GM21423 (cell line): ENCODE results near the gene PAQR8.

Experiments
- ATAC-seq: cut with Tn5 transposase; IDR thresholded peaks from one replicate; pipeline ENCODE4 v1.9.1; 2021; ENCODE audit warnings: mild to moderate bottlenecking, moderate library complexity; ENCODE audit not compliant: unreplicated experiment

Gene PAQR8

DNA sequence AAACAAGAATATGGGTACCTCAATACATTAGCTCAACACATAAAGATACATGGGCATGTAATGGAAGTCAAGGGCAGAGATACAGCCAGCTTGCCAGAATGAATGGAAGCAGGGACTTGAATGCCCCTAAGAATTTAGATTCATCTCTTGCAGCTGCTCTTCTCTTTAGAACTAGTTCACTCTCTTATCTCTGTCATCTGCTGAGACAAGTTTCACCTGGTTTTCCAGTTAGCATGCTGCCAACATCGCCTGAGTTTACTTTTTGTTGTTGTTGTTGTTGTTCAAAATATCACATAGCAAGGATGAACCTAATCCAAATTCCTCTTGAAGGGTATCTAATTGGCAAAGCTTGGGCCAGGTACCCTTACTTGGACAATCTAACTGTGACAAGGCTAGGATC is 14.1 kb upstream of the PAQR8 start:
- ATAC-seq = no peak

DNA sequence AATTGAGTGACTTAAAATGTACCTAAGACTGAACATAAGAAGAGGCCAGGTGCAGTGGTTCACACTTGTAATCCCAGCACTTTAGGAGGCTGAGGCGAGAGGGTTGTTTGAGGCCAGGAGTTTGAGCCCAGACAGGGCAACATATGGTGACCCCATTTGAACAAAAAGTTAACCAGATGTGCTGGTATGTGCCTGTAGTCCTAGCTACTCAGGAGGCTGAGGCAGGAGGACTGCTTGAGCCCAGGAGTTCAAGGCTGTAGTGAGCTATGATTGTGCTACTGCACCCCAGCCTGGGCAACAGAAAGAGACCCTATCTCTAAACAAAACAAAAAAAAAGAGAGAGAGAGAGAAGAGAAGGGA is 10.1 kb upstream of the PAQR8 start:
- no peak for ATAC-seq

- ATAC-seq = peak; percentile 91
These were observed 9.5 kb upstream of the PAQR8 start for GRCh38 chr6:52352239-52353018.

DNA sequence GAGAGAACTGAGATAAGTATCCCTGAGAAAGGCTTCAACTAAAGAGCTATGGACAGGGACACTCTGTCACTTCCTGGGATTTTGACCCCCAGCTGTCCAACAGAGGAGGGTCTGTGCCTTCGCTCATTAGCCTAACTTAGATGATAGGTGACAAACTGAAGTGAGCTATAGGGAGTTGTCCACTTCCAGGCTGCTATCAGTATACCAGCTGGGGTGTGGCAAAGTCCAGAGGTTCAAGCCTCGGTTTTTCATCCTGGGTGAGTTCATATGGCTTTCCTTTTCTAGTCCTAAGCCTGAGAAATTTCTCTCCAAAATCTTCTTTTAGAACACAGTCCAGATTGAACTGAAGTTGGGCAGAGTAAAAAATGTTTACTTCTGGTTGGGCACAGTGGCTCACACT is 5.9 kb upstream of the PAQR8 start:
- no peak for ATAC-seq

- ATAC-seq = no peak
These were observed 2.5 kb upstream of the PAQR8 start for GRCh38 chr6:52359403-52359802.

GRCh38 chr6:52360028-52360427 is 1.9 kb upstream of the PAQR8 start:
- no peak for ATAC-seq

- no peak for ATAC-seq
These were observed 1.1 kb upstream of the PAQR8 start for GRCh38 chr6:52360601-52361413.

- peak; percentile 6 for ATAC-seq
These were observed 472 bp upstream of the PAQR8 start for GRCh38 chr6:52361414-52361944.

DNA sequence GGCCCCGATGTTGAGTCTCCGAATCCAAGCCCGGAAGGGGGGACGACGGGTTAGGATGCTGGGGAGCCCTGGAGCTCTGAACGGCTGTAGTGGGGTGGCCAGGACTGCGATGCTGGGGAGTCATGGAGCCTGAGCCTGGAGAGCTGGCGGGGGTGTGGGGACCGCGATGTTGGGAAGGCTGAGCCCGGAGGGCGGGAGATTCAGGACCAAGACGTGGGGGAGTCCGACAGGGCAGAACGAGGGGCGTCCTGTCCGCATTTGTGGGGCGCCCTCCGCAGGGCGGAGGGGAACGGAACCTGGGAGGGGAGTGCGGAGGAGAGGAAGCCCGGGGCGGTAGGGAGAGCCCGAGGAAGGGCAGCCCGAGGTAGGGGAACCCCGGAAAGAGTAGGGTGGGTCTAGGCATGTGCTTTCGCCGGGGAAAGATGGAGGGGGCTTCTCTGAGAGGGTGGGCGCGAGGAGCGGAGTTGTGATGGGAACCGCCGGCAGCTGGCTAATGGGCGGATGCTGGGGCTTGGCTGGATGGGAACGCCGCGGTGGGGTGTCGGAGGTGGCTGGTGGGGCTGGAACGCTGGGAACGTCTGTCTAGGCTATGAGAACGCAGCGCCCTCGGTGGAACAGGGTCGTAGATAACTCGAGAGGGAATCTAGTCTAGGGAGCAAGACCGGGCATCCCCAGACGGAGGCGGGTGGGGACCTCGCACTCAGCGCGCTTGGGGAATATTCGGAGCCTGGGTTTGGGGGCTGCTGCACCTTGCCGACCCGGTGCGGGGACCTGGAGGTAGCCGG is 684 bp downstream of the PAQR8 start:
- ATAC-seq = peak; percentile 38

GRCh38 chr6:52363228-52363867 is 1.4 kb downstream of the PAQR8 start:
- no peak for ATAC-seq

GRCh38 chr6:52364480-52365166 is 2.7 kb downstream of the PAQR8 start:
- ATAC-seq = no peak

- no peak for ATAC-seq
These were observed 3.4 kb downstream of the PAQR8 start for GRCh38 chr6:52365317-52365716.

GRCh38 chr6:52365866-52366540 is 4.1 kb downstream of the PAQR8 start:
- ATAC-seq = no peak

DNA sequence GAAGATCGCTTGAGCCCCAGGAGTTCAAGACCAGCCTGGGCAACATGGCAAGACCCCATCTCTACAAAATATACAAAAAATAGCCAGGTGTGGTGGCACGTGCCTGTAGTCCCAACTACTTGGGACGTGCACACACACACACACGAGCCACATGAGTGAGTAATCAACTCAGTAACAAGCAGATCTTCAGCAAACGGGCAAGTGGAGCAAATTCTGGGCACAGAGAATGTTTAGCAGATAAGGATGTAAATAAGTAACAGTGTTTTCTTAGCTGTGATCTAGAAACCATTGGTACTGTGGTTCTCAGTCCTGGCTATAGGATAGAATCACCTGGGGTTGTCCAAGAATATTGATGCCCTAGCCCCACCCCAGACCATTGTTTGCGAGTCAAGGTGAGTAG is 6.1 kb downstream of the PAQR8 start:
- ATAC-seq = no peak

DNA sequence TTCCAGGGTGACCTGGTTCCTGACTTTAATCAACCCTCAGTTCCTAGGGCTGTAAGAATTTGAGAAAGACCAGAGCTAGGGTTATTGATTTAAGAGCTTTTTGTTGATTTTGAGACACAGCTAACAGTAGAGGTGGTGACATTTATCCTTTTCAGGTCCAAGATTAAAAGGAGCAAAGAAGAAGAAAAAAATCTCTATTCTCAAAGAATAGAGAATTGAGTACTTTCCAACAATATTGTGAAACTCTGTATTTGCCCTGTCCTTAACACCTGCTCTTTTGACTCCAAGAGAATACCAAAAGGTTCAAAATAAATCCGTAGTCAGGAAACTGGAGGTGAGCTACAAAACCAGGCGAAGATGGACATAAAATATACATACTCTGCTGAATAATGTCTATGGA is 7.3 kb downstream of the PAQR8 start:
- no peak for ATAC-seq

GRCh38 chr6:52371656-52372191 is 9.8 kb downstream of the PAQR8 start:
- ATAC-seq = no peak

- no peak for ATAC-seq
These were observed 11.3 kb downstream of the PAQR8 start for GRCh38 chr6:52373151-52373690.

DNA sequence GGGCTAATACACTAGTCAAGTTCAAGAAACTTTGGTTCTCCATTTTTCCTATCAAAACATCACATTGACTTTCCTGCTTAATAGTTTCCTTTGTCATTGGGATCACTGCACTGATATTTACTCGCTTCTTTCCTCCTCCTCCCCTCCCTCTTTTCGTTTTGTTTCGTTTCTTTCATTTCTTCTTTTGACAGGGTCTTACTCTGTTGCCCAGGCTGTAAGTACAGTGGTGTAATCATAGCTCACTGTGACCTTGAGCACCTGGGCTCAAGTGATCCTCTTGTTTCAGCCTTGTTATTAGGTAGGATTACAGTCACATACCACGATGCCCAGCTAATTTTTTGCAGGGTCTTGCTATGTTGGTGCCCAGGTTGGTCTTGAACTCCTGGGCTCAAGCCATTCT is 12.3 kb downstream of the PAQR8 start:
- ATAC-seq = no peak
